ENCODE data around the gene DEFB115.
"Not testable (repeated sequence)": the region's sequence is repeated elsewhere in the genome, so short reads cannot be mapped to it uniquely, and the experiment has no call there.

Gene DEFB115, protein sequence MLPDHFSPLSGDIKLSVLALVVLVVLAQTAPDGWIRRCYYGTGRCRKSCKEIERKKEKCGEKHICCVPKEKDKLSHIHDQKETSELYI

DNA sequence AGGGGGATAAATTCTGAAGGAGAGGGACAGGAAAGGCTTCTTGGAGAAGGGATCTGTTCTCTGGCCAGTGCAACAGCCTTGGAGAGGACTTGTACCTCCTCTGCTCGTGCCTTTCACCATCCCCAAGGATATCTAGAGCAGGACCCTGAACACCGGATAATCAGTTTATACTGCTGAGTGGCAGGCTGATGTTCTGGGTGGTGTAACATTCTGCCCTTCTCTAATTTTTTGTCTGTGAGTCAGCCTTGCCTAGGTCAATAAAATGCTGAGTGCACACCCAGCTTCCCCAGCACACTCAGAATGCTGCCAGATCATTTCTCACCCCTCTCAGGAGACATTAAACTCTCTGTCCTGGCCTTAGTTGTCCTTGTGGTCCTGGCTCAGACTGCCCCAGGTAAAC, at the start of gene DEFB115:
DEFB115 (plus strand) TSS at position 301 of the 400 bp plus-strand sequence; CDS start at position 301, 0 bp downstream.
- no peak for DNase-seq (ENCODE audit: low spot score)

DNA sequence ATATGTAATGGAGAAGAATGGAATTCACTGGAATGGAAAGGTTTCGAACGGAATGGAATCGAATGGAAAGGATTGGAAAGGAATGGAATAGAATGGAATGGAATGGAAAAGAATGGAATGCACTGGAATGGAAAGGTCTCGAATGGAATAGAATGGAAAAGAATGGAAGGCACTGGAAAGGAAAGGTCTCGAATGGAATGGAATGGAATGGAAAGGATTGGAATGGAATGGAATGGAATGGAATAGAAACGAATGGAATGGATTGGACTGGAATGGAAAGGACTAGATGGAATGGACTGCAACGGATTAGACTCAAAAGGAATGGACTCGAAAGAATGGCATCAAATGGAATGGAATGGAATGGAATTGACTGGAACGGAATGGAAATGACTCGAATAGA, 20.5 kb upstream of the DEFB115 start:
- no peak for DNase-seq (ENCODE audit: low spot score)

DNA sequence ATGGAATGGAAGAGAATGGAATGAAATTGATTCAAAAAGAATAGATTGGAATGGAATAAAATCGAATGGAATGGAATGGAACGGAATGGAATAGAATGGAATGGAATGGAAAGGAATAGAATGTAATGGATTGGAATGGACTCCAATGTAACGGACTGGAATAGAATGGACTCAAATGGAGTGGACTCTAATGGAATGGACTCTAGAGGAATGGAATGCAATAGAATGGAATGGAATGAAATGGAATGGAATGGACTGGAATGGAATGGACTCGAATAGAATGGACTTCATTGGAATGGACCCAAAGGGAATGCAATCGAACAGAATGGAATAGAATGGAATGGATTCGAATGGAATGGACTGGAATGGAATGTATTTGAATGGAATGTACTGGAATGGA, 19.7 kb upstream of the DEFB115 start:
- no peak for DNase-seq (ENCODE audit: low spot score)

DNA sequence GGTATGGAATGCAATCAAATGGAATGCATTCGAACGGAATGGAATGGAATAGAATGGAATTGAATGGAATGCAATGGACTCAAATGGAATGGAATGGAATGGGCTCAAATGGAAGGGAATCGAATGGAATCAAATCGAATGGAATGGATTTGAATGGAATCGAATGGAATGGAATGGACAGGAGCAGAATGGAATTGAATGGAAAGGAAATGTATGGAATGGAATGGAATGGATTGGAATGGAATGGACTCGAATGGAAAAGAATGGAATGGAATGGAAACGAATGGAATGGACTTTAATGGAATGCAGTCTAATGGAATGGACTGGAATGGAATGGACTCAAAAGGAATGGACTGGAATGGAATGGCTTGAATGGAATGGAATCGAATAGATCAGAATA, 18.3 kb upstream of the DEFB115 start:
- no peak for DNase-seq (ENCODE audit: low spot score)

DNA sequence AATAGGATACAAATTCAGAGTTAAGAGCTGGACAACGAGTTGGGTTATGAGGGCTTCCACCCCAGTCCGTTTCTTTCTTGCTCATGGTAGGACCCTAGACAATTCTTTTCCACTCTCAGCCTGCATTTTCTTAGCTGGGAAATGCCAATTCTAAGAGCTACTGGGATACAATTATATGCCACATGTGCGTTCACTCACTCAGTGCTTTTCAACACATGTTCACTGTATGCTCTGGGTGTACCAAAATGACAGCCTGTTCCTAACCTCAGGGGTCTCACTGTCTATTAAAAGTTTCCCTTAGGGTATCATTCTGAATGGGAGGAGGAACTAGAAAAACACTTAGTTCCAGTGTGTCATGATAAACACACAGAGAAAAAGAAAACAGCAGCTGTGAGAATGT, 505 bp upstream of the DEFB115 start:
- no peak for DNase-seq (ENCODE audit: low spot score)

DNA sequence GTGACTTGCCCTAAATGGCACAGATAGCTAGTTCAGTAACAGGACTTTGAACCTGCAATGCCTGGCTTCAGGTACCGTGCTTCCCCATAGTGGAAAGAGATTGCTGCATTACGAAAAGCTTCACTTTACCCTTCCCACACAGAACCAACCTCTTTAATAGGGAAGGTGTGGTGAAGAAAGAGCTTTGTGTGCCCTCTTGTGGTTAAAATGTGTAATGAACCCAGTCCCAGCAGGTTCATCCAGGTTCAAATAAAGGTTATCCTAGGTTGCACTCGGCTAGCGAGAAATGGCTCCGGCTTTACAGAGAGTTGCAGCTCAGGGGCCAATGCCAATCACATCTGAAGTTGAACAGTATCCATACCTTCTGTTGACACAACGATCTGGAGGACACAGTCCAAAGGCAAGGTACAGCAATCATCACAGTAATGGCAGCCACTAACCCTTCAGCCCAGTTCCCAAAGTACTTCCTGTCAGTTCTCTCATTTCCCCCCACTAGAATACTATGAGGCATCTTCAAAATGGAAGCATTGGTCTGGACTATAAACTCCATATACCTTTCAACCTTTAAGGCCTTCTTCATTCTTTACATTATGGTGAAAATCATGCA, 3.0 kb downstream of the DEFB115 start:
- DNase-seq (ENCODE audit: low spot score): no peak

DNA sequence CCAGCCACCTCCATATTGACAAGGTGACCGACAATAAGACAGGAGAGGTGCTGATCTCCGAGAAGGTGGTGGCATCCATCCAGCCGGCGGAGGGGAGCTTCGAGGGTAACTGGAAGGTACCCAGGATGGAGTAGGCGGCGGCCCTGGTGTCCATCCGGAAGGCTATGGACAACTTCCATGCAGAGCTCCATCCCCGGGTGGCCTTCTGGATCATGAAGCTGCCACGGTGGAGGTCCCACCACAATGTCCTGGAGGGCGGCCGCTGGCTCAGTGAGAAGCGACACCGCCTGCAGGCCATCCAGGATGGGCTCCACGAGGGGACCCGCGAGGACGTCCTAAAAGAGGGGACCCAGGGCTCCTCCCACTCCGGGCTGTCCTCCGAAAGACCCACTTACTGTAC, 17.0 kb downstream of the DEFB115 start:
- no peak for DNase-seq (ENCODE audit: low spot score)

DNA sequence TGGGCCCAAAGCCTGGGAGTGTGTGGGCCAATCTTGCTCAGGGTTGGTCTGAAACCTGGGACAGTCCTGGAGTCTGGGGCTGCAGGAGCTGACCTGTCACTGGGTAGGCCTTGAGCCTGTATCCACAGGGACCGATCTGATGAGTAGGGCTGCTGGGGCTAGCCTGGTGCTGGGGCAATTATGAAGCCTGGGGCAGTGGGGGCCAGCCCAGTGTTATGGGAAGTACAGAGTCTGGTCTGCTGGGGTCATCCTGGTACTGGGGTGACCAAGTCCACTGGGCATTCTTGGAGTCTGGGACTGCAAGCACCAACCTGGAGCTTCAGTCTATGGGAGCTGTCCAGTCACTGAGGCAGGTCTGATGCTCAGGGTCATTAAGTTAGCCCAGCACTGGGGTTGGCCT, 20.7 kb downstream of the DEFB115 start:
- no peak for DNase-seq (ENCODE audit: low spot score)

DNA sequence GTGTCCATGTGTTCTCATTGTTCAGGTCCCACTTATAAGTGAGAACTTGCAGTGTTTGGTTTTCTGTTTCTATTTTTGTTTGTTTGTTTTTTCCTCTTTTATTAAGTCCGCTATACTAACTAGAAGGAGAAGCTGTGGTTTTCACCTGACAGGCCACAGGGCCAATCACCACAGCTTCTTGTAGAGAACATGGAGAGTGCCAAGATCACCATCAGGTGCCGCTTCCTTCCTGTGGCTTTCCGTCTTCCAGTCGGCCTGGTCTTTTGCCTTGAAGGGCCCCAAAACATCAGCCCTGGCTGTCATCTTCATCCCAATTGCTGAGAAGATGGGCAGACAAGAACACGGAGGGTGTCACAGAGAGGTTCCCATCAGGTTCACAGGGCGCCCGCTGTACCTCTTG, 27.5 kb downstream of the DEFB115 start:
- not testable (repeated sequence) for DNase-seq (ENCODE audit: low spot score)

DNA sequence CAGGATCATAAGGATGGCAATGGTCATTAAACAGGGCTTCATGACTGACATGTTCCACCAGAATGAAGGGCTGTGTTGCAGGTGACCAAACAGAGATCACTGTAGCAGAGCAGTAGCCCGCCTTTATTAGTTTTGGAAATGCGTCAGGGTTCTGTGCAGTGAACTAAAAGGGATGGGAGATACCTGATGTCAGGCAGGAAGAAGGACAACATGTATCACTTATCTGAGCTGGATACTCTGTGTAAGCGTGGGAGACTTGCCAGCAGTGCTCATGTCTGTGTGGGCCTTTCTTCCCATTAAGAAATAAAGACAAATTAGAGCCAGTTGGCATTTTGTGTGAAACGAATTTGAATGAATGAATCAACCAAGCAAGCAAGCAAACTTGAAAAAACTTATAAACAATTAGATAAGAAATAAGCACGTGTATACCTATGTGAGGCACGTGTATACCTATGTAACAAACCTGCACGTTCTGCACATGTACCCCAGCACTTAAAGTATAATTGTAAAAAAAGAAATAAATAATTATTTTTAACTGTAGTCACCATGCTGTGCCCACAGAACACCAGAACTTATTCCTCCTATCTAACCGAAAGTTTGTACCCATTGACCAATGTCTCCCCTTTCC, 51.2 kb downstream of the DEFB115 start, which contains the start of gene DEFB116:
DEFB116 (minus strand) TSS at position 51 of the 628 bp plus-strand sequence; CDS start at position 51, 0 bp downstream.
- no peak for DNase-seq (ENCODE audit: low spot score)

All from hematopoietic multipotent progenitor cell treated with erythropoietin and hydrocortisone succinate and interleukin-3 and kit ligand, for 17 days (in vitro differentiated cells).